NCI-H2171 (cell line): Measurements from ENCODE around the gene EMX1.
A peak's percentile ranks its signal among the peaks of the same experiment; 100 is the strongest.

Source experiments
- DNase-seq: peaks from one replicate; lab custom pipeline; 2025; lab: John Stamatoyannopoulos, UW

Gene EMX1

GRCh38 chr2:72942881-72943418 lies 25.6 kb downstream of the EMX1 start:
- no peak for DNase-seq

- no peak for DNase-seq
These were observed 26.4 kb downstream of the EMX1 start for GRCh38 chr2:72943540-72944395.

- DNase-seq = no peak
These were observed 27.6 kb downstream of the EMX1 start for GRCh38 chr2:72944804-72945449.

- DNase-seq = no peak
These were observed 28.2 kb downstream of the EMX1 start for GRCh38 chr2:72945450-72946019.

GRCh38 chr2:72946466-72946865 lies 29.1 kb downstream of the EMX1 start:
- DNase-seq = no peak

GRCh38 chr2:72947952-72948830 lies 30.9 kb downstream of the EMX1 start:
- peak; percentile 75 for DNase-seq

GRCh38 chr2:72949045-72949444 lies 31.7 kb downstream of the EMX1 start:
- DNase-seq = no peak

GRCh38 chr2:72949642-72950041 lies 32.3 kb downstream of the EMX1 start:
- no peak for DNase-seq

- no peak for DNase-seq
These were observed 33.4 kb downstream of the EMX1 start for GRCh38 chr2:72950558-72951255.

- DNase-seq = no peak
These were observed 34.2 kb downstream of the EMX1 start for GRCh38 chr2:72951303-72952095.

- no peak for DNase-seq
These were observed 34.9 kb downstream of the EMX1 start for GRCh38 chr2:72952110-72952823.

- DNase-seq = no peak
These were observed 35.6 kb downstream of the EMX1 start for GRCh38 chr2:72952961-72953360.

GRCh38 chr2:72953528-72953927 lies 36.2 kb downstream of the EMX1 start:
- no peak for DNase-seq

GRCh38 chr2:72953976-72954375 lies 36.7 kb downstream of the EMX1 start:
- DNase-seq = no peak

GRCh38 chr2:72954376-72955227 lies 37.3 kb downstream of the EMX1 start:
- DNase-seq = no peak

- peak; percentile 52 for DNase-seq
These were observed 38.1 kb downstream of the EMX1 start for GRCh38 chr2:72955228-72956049.

GRCh38 chr2:72956050-72956395 lies 38.7 kb downstream of the EMX1 start:
- DNase-seq = no peak

GRCh38 chr2:72956936-72957335 lies 39.6 kb downstream of the EMX1 start:
- DNase-seq = no peak
